Measurements from ENCODE around the gene CARS2.
"Not testable (repeated sequence)": the region's sequence is repeated elsewhere in the genome, so short reads cannot be mapped to it uniquely, and the experiment has no call there.

The CARS2 gene

DNA sequence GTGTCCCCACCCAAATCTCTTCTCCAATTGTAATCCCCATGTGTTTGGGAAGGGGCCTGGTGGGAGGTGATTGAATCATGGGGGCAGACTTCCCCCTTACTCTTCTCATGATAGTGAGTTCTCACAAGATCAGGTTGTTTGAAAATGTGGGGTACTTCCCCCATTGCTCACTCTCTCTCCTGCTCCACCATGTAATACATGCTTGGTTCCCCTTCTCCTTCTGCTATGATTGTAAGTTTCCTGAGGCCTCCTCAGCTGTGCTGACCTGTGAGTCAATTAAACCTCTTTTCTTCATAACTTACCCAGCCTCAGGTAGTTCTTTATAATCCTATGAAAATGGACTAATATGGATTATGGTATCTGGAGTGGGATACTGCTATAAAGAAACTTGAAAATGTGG lies 31.6 kb upstream of the CARS2 start:
- H3K9ac ChIP-seq: no peak overlapping the region
- no peaks in the 10 kb centered on the region for H3K36me3 ChIP-seq (ENCODE audit: control insufficient read depth, insufficient read depth, low read length)
- H3K27me3 ChIP-seq (ENCODE audit: control insufficient read depth, insufficient read depth, low read length): no peaks in the 10 kb centered on the region
- H2AFZ ChIP-seq: no peak overlapping the region
- H3K4me1 ChIP-seq: no peaks in the 10 kb centered on the region
- H3K79me2 ChIP-seq: no peaks in the 10 kb centered on the region
- no peak overlapping the region for H3K4me2 ChIP-seq (ENCODE audit: low read length)
- H3K4me3 ChIP-seq (ENCODE audit: low read depth, low read length): no peak overlapping the region
- TF ChIP-seq, protein P1, sequence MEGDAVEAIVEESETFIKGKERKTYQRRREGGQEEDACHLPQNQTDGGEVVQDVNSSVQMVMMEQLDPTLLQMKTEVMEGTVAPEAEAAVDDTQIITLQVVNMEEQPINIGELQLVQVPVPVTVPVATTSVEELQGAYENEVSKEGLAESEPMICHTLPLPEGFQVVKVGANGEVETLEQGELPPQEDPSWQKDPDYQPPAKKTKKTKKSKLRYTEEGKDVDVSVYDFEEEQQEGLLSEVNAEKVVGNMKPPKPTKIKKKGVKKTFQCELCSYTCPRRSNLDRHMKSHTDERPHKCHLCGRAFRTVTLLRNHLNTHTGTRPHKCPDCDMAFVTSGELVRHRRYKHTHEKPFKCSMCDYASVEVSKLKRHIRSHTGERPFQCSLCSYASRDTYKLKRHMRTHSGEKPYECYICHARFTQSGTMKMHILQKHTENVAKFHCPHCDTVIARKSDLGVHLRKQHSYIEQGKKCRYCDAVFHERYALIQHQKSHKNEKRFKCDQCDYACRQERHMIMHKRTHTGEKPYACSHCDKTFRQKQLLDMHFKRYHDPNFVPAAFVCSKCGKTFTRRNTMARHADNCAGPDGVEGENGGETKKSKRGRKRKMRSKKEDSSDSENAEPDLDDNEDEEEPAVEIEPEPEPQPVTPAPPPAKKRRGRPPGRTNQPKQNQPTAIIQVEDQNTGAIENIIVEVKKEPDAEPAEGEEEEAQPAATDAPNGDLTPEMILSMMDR (IDR thresholded peaks at IDR 0.05): no peak
- H3K9me3 ChIP-seq (ENCODE audit: control insufficient read depth, low read length): no peaks in the 10 kb centered on the region
- H3K27ac ChIP-seq: no peak overlapping the region

DNA sequence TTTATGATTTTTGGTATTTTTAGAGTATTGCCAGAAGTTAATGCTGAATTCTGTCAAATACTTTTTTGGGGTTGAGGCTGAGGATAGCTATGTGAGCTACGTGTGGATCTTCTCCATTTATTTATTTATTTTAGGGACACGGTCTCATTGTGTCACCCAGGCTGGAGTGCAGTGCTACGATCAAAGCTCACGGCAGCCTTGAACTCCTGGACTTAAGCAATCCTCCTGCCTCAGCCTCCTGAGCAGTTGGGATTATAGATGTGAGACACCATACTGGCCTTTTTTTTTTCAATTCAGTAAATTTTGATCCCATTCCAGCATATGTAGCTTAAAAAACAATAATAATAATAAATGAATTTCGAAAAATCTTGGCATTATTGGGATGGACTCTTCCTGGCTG lies 28.6 kb upstream of the CARS2 start:
- Histone ChIP-seq H3K79me2 (no peaks in the 10 kb centered on the region), H3K4me3 (ENCODE audit: low read depth, low read length) (no peak overlapping the region), H2AFZ (no peak overlapping the region), H3K9ac (no peak overlapping the region), H3K4me1 (no peaks in the 10 kb centered on the region), H3K36me3 (ENCODE audit: control insufficient read depth, insufficient read depth, low read length) (no peaks in the 10 kb centered on the region), H3K9me3 (ENCODE audit: control insufficient read depth, low read length) (no peaks in the 10 kb centered on the region), H3K4me2 (ENCODE audit: low read length) (no peak overlapping the region), H3K27me3 (ENCODE audit: control insufficient read depth, insufficient read depth, low read length) (no peaks in the 10 kb centered on the region), H3K27ac (no peak overlapping the region)
- TF ChIP-seq, protein P1 (IDR thresholded peaks at IDR 0.05): no peak

DNA sequence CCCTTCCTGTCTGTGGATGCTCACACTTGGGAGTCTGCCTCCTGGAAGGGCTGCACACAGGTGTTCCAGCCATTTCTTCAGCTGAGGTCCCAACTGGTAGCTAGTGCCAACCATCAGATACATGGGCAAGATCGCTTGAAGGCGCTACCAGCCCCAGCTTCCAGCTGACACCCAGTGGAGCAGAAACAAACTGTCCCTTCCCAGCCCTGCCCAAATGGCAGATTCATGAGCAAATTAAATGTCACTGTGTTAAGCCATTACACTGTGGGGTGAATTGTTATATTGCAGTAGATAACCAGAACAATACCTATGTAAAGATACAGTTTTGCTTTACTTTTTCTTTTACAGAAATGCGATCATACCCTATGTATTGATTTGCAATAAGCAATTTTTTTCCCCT lies 25.2 kb upstream of the CARS2 start:
- H3K9me3 ChIP-seq (ENCODE audit: control insufficient read depth, low read length): no peaks in the 10 kb centered on the region
- H3K4me1 ChIP-seq: no peaks in the 10 kb centered on the region
- TF ChIP-seq, protein P1 (IDR thresholded peaks at IDR 0.05): no peak
- H3K9ac ChIP-seq: no peak overlapping the region
- no peak overlapping the region for H3K4me3 ChIP-seq (ENCODE audit: low read depth, low read length)
- no peaks in the 10 kb centered on the region for H3K27me3 ChIP-seq (ENCODE audit: control insufficient read depth, insufficient read depth, low read length)
- H2AFZ ChIP-seq: no peak overlapping the region
- H3K79me2 ChIP-seq: no peaks in the 10 kb centered on the region
- H3K27ac ChIP-seq: no peak overlapping the region
- no peak overlapping the region for H3K4me2 ChIP-seq (ENCODE audit: low read length)
- no peaks in the 10 kb centered on the region for H3K36me3 ChIP-seq (ENCODE audit: control insufficient read depth, insufficient read depth, low read length)

DNA sequence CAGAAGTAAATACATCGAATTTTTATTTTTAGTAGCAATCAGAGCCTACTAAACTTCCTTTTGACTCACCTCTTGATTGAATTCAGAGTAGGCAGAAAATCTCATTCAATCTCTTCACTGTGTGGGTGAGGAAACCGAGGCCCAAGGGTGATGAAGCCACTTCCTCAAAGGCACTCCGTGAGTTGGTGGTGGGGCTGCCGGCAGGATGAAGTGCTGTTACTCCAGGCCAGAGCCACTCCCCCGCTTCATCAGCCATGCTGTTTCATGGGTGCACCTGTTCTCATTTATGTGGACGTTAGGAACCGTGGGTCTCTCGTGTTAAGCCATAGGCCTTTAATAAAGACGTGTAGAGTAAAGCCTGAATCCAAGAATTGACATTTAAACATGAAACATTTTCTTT lies 20.8 kb upstream of the CARS2 start:
- TF ChIP-seq, protein P1 (IDR thresholded peaks at IDR 0.05): no peak
- Histone ChIP-seq H3K27me3 (ENCODE audit: control insufficient read depth, insufficient read depth, low read length) (no peaks in the 10 kb centered on the region), H3K4me1 (no peaks in the 10 kb centered on the region), H3K9ac (no peak overlapping the region), H3K4me3 (ENCODE audit: low read depth, low read length) (no peak overlapping the region), H3K36me3 (ENCODE audit: control insufficient read depth, insufficient read depth, low read length) (no peaks in the 10 kb centered on the region), H3K4me2 (ENCODE audit: low read length) (no peak overlapping the region), H3K27ac (no peak overlapping the region), H2AFZ (no peak overlapping the region), H3K9me3 (ENCODE audit: control insufficient read depth, low read length) (no peaks in the 10 kb centered on the region), H3K79me2 (no peaks in the 10 kb centered on the region)

DNA sequence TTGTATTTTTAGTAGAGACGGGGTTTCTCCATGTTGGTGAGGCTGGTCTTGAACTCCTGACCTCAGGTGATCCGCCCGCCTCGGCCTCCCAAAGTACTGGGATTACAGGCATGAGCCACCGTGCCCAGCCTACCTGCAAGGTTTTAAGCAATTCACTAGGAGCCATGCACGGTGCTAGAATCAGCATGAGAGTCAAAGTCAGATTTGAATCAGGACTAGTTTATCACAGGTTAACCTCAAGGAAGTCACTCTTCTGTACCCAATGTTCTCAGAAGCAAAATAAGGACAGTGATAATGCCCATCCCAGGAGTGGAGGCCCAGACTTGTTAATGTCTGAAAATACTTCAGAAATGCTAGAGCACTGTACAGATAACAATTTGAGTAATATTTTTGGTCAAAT lies 20.2 kb upstream of the CARS2 start:
- not testable (repeated sequence) for H3K36me3 ChIP-seq (ENCODE audit: control insufficient read depth, insufficient read depth, low read length); H3K4me2 ChIP-seq (ENCODE audit: low read length); H3K4me1 ChIP-seq; H3K27ac ChIP-seq; H3K9me3 ChIP-seq (ENCODE audit: control insufficient read depth, low read length); H3K4me3 ChIP-seq (ENCODE audit: low read depth, low read length); H3K27me3 ChIP-seq (ENCODE audit: control insufficient read depth, insufficient read depth, low read length); H3K79me2 ChIP-seq; H3K9ac ChIP-seq; H2AFZ ChIP-seq
